Smooth muscle cell (in vitro differentiated cells): ENCODE data around the gene GSS. TPM values are rescaled to one million over a fixed set of nuclear protein-coding genes. Genes with fewer than 3 reads are reported as not detected.

Experiments
- DNase-seq: peaks from one replicate; lab custom pipeline; 2025; ENCODE audit not compliant: unreplicated experiment; lab: John Stamatoyannopoulos, UW
- H2AFZ ChIP-seq: fragments of 200-600 bp; sonication (generic); 2 replicates; pipeline ENCODE4 v1.6.0; 2016; ENCODE audit warnings: antibody characterized with exemption, low read depth, mild to moderate bottlenecking
- H3F3A ChIP-seq: fragments of 200-600 bp; sonication (generic); 2 replicates; pipeline ENCODE4 v1.6.0; 2017; ENCODE audit warnings: antibody characterized with exemption, low read depth
- H3K27ac ChIP-seq: fragments of 200-600 bp; sonication (generic); 2 replicates; pipeline ENCODE4 v1.5.1; 2016; ENCODE audit warnings: low read depth, mild to moderate bottlenecking
- H3K27me3 ChIP-seq: fragments of 200-600 bp; sonication (generic); 2 replicates; pipeline ENCODE4 v1.6.1; 2016; ENCODE audit warnings: low read depth, mild to moderate bottlenecking
- H3K36me3 ChIP-seq: fragments of 200-600 bp; sonication (generic); 2 replicates; pipeline ENCODE4 v1.5.1; 2016; ENCODE audit warnings: low read depth
- H3K4me1 ChIP-seq: fragments of 200-600 bp; sonication (generic); 2 replicates; pipeline ENCODE4 v1.5.1; 2016; ENCODE audit warnings: low read depth
- H3K4me2 ChIP-seq: fragments of 200-600 bp; sonication (generic); 2 replicates; pipeline ENCODE4 v1.6.0; 2016; ENCODE audit warnings: mild to moderate bottlenecking
- H3K4me3 ChIP-seq: fragments of 200-600 bp; sonication (generic); 2 replicates; pipeline ENCODE4 v1.5.1; 2016; ENCODE audit warnings: mild to moderate bottlenecking
- H3K79me2 ChIP-seq: fragments of 200-600 bp; sonication (generic); 2 replicates; pipeline ENCODE4 v1.6.0; 2016; ENCODE audit warnings: low read depth, mild to moderate bottlenecking
- H3K9ac ChIP-seq: fragments of 200-600 bp; sonication (generic); 2 replicates; pipeline ENCODE4 v1.6.0; 2016; ENCODE audit warnings: low read depth
- H3K9me3 ChIP-seq: fragments of 200-600 bp; sonication (generic); replicated peaks from 2 replicates; pipeline ENCODE4 v1.5.1; 2016; ENCODE audit warnings: low read depth
- H4K20me1 ChIP-seq: fragments of 200-600 bp; sonication (generic); 2 replicates; pipeline ENCODE4 v1.6.0; 2016; ENCODE audit warnings: low read depth
- WGBS: methylation state at CpG from one replicate; pipeline ENCODE4 v1.1.7; 2016; ENCODE audit warnings: low lambda C conversion rate; 5-methylcytosine and 5-hydroxymethylcytosine counted together
- microRNA counts: library from miRNA; unstranded; fragments of <30 nt; microRNA quantifications from one replicate; lab custom pipeline; 2016
- microRNA-seq: library from miRNA; unstranded; fragments of <30 nt; microRNA quantifications from one replicate; pipeline ENCODE4, GENCODE V29; 2016; ENCODE audit warnings: borderline number of aligned reads
- polyA plus RNA-seq: library from polyadenylated mRNA; unstranded; fragments of >200 nt; fragmentation: Nextera tagmentation; extraction: Ambion mirVana; gene quantifications from 2 replicates; pipeline ENCODE4 v1.2.1, GENCODE V29; 2016
- small RNA-seq: library from RNA; depleted of rRNA; stranded (forward); fragments of <200 nt; gene quantifications from one replicate; pipeline ENCODE3, GENCODE V24; 2014
- total RNA-seq: library from RNA; depleted of rRNA; stranded (reverse); fragments of >200 nt; gene quantifications from 2 replicates; pipeline ENCODE4 v1.2.3, GENCODE V29; 2014
- TF ChIP-seq, protein P1 (sequence below): fragments of 200-600 bp; sonication (generic); IDR thresholded peaks from 2 replicates; pipeline ENCODE4 v1.5.1; 2017; ENCODE audit warnings: borderline replicate concordance, mild to moderate bottlenecking, antibody characterized with exemption; ENCODE audit not compliant: insufficient read depth, poor library complexity, severe bottlenecking

The GSS gene
- total and polyA plus RNA-seq, 2 experiments from 2014 or later, result 48.4 to 71.6 TPM

DNA sequence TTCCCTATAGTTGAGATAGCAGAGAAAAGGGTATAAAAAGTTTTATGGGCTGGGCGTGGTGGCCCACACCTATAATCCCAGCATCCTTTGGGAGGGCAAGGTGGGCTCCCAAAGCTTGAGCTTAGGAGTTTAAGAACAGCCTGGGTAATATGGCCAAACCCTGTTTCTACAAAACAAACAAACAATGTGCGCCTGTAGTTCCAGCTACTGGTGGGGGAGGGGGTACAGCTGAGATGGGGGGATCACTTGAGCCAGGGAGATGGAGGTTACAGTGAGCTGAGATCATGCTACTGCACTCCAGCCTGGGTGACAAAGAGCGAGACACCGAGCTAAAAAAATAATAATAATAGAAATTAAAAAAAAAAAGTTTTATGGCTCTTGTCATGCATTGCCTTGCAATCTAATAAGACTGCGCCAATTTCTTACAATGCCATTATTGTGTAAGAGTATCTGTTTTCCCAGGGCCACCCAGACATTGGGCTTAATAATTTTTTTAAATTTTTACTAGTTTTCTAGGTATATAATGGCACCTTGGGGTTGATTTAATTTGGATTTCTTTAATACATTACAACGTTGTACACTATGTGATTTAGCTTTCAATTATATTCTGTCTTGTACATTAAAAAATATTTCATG lies 75.3 kb downstream of the GSS start:
- Histone ChIP-seq H3K36me3 (peaks cover 5% of the 10 kb centered on the region), H3K4me1 (no peaks in the 10 kb centered on the region), H3K4me3 (no peak overlapping the region), H3K4me2 (no peak overlapping the region), H4K20me1 (peaks cover 3% of the 10 kb centered on the region), H3K9me3 (no peaks in the 10 kb centered on the region), H3K27me3 (no peaks in the 10 kb centered on the region), H3K9ac (no peak overlapping the region), H3K27ac (no peak overlapping the region), H2AFZ (no peak overlapping the region), H3K79me2 (peaks cover 17% of the 10 kb centered on the region), H3F3A (peaks cover 5% of the 10 kb centered on the region)
- 94% methylated on average over 6 of the region's 6 CpGs for WGBS
- no peak for DNase-seq
- TF ChIP-seq, protein P1, sequence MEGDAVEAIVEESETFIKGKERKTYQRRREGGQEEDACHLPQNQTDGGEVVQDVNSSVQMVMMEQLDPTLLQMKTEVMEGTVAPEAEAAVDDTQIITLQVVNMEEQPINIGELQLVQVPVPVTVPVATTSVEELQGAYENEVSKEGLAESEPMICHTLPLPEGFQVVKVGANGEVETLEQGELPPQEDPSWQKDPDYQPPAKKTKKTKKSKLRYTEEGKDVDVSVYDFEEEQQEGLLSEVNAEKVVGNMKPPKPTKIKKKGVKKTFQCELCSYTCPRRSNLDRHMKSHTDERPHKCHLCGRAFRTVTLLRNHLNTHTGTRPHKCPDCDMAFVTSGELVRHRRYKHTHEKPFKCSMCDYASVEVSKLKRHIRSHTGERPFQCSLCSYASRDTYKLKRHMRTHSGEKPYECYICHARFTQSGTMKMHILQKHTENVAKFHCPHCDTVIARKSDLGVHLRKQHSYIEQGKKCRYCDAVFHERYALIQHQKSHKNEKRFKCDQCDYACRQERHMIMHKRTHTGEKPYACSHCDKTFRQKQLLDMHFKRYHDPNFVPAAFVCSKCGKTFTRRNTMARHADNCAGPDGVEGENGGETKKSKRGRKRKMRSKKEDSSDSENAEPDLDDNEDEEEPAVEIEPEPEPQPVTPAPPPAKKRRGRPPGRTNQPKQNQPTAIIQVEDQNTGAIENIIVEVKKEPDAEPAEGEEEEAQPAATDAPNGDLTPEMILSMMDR, result no peak

MicroRNAs encoded within 50 kb of the gene (microRNA counts, 767-probe panel; counts per million panel counts)
- microRNA hsa-miR-499a-3p (lab: Ali Mortazavi, UCI), result 183 counts per million
- microRNA hsa-miR-499a-5p (lab: Ali Mortazavi, UCI), result 183 counts per million
- microRNA hsa-miR-499b-3p (lab: Ali Mortazavi, UCI), result 183 counts per million
- 183 counts per million for microRNA hsa-miR-499b-5p (lab: Ali Mortazavi, UCI)

Small RNAs within 50 kb of the gene (microRNA-seq; reads per million reads assigned to microRNA genes)
- gene MIR499A, result not detected
- gene MIR499B, result not detected

Small RNAs within 50 kb of the gene (small RNA-seq; reads per million reads assigned to genes)
- gene MIR499A, result not detected

Other genes with a start within 250 kb of the GSS start
- 12.4 and 15.6 TPM in 2 replicates for gene NCOA6, start 130.2 kb downstream of the GSS start, total RNA-seq
- 19.0 and 26.7 TPM in 2 replicates for gene NCOA6, start 130.2 kb downstream of the GSS start, polyA plus RNA-seq
- gene GGT7, start 83.0 kb downstream of the GSS start, total RNA-seq, result 2.8 and 4.0 TPM in 2 replicates
- gene GGT7, start 83.0 kb downstream of the GSS start, polyA plus RNA-seq, result 15.2 and 19.0 TPM in 2 replicates
- 33.9 and 35.1 TPM in 2 replicates for gene ACSS2, start 79.2 kb downstream of the GSS start, total RNA-seq
- gene ACSS2, start 79.2 kb downstream of the GSS start, polyA plus RNA-seq, result 27.1 and 37.7 TPM in 2 replicates
- not detected in 2 replicates for gene MYH7B, start 62 bp upstream of the GSS start, total RNA-seq
- gene MYH7B, start 62 bp upstream of the GSS start, polyA plus RNA-seq, result 0.67 and 0.70 TPM in 2 replicates
- 77.3 and 83.5 TPM in 2 replicates for gene TRPC4AP, start 137.0 kb upstream of the GSS start, total RNA-seq
- gene TRPC4AP, start 137.0 kb upstream of the GSS start, polyA plus RNA-seq, result 87.2 and 95.4 TPM in 2 replicates
- gene EDEM2, start 191.5 kb upstream of the GSS start, total RNA-seq, result 7.8 and 11.6 TPM in 2 replicates
- 19.4 and 22.6 TPM in 2 replicates for gene EDEM2, start 191.5 kb upstream of the GSS start, polyA plus RNA-seq
- 5.4 and 8.3 TPM in 2 replicates for gene PROCR, start 216.3 kb upstream of the GSS start, total RNA-seq
- gene PROCR, start 216.3 kb upstream of the GSS start, polyA plus RNA-seq, result 4.4 and 4.8 TPM in 2 replicates